PFSK-1 (cell line): ENCODE measurements around the gene DAB2IP.

Experiments used
- FOXP2 ChIP-seq: optimal IDR thresholded peaks from 2 replicates; pipeline ENCODE3; 2011; ENCODE audit warnings: borderline replicate concordance, control low read depth, inconsistent platforms; ENCODE audit not compliant: insufficient read depth; ENCODE audit errors: extremely low read length, extremely low read depth
- POLR2AphosphoS5 ChIP-seq: IDR thresholded peaks from 2 replicates; pipeline ENCODE4 v1.6.1; 2012; ENCODE audit warnings: low read depth, mild to moderate bottlenecking, control low read depth, low read length, moderate library complexity
- TAF1 ChIP-seq: IDR thresholded peaks from 2 replicates; pipeline ENCODE4 v1.6.1; 2012; ENCODE audit warnings: low read length, control low read depth, borderline replicate concordance; ENCODE audit not compliant: insufficient read depth
- TF ChIP-seq, protein P1 (sequence below), 2 experiments: IDR thresholded peaks; 2 replicates each; pipeline versions ENCODE4 v1.6.1 to v1.8.0; 2011 to 2012; ENCODE audit warnings: low read depth in 2 of 2, low read length in 2 of 2, control low read depth in 1 of 2, inconsistent platforms in 1 of 2, mild to moderate bottlenecking in 1 of 2, moderate library complexity in 1 of 2; ENCODE audit not compliant: insufficient read depth in 1 of 2

DNA sequence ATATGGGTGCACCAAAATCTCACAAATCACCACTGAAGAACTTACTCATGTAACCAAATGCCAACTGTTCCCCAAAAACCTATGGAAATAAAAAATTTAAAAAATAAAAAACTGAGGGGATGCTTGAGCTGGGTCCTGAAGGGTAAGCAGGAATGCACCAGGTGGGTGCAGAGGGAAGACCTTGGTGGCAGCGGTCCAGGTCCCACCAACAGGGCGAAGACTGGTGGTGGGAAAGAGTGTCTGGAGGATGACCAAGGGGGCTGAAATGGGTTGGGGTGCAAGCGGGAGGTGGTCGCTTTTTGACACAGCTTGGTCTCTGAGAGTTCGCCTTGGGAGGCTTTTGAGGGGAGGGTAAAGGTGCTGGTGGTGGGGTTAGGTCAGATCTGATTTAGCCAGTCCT is 3.3 kb upstream of the DAB2IP start:
- TF ChIP-seq POLR2AphosphoS5 (no peak), TAF1 (no peak), FOXP2 (no peak)
- TF ChIP-seq, protein P1, sequence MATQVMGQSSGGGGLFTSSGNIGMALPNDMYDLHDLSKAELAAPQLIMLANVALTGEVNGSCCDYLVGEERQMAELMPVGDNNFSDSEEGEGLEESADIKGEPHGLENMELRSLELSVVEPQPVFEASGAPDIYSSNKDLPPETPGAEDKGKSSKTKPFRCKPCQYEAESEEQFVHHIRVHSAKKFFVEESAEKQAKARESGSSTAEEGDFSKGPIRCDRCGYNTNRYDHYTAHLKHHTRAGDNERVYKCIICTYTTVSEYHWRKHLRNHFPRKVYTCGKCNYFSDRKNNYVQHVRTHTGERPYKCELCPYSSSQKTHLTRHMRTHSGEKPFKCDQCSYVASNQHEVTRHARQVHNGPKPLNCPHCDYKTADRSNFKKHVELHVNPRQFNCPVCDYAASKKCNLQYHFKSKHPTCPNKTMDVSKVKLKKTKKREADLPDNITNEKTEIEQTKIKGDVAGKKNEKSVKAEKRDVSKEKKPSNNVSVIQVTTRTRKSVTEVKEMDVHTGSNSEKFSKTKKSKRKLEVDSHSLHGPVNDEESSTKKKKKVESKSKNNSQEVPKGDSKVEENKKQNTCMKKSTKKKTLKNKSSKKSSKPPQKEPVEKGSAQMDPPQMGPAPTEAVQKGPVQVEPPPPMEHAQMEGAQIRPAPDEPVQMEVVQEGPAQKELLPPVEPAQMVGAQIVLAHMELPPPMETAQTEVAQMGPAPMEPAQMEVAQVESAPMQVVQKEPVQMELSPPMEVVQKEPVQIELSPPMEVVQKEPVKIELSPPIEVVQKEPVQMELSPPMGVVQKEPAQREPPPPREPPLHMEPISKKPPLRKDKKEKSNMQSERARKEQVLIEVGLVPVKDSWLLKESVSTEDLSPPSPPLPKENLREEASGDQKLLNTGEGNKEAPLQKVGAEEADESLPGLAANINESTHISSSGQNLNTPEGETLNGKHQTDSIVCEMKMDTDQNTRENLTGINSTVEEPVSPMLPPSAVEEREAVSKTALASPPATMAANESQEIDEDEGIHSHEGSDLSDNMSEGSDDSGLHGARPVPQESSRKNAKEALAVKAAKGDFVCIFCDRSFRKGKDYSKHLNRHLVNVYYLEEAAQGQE (IDR thresholded peaks at IDR 0.05; ENCODE audit: insufficient read depth in 1 of 2, low read depth in 2 of 2, low read length in 2 of 2): no peak
